ENCODE data around the gene SLC9A3. TPM values are rescaled to one million over a fixed set of nuclear protein-coding genes. Genes with fewer than 3 reads are reported as not detected.
"Not testable (repeated sequence)": the region's sequence is repeated elsewhere in the genome, so short reads cannot be mapped to it uniquely, and the experiment has no call there.

SLC9A3 gene
- total RNA-seq, 4 donors from 2014 or later = 4.8 to 701 (median 183) TPM

DNA sequence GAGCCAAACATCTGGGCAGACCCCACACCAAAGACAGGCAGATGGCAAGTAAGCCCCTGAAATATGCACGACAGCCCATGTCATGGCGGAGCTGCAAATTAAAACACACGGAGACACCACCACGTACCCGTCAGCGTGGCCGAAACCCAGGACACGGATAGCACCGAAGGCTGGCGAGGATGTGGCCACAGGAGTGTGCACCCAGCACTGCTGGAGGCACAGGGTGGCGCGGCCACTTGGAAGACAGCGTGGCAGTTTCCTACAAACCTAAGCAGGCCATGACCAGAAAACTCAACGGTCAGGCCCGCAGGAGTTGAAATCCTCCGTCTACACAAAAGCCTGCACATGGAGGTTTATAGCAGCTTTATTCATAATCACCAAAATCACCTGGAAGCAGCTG is 12.8 kb downstream of the SLC9A3 start:
- H3K4me1 ChIP-seq = peaks cover 0 to 8% (median 4%) of the 10 kb centered on the region in 4 donors
- intact Hi-C loops (cut with DNase I; ENCODE audit: low total_unique reads) = no loop called here
- H3K27ac ChIP-seq = no peak overlapping the region
- peaks cover 9% of the 10 kb centered on the region for H3K27me3 ChIP-seq
- H3K4me3 ChIP-seq = no peak overlapping the region
- no peaks in the 10 kb centered on the region for H3K9me3 ChIP-seq
- H3K36me3 ChIP-seq = no peaks in the 10 kb centered on the region
- in situ Hi-C loops (cut with MboI; ENCODE audit: low pct_ligation_motif_present in 1 of 4, low pct_unique_long_range_greater_than_20kb in 1 of 4, low sequenced_read_pairs in 3 of 4) = no loop called here
- DNase-seq = no peak
- TF ChIP-seq POLR2AphosphoS5 (IDR thresholded peaks at IDR 0.05) (no peak), CTCF (IDR thresholded peaks at IDR 0.05) (no peak), EP300 (IDR thresholded peaks at IDR 0.05; ENCODE audit: low read depth) (no peak), POLR2A (IDR thresholded peaks at IDR 0.05) (no peak)
- WGBS, 2 donors (ENCODE audit: low coverage in 1 of 2) = 89% methylated on average over 16 of the region's 16 CpGs; no CpG with 5 or more reads in 1 of the 2 donors

DNA sequence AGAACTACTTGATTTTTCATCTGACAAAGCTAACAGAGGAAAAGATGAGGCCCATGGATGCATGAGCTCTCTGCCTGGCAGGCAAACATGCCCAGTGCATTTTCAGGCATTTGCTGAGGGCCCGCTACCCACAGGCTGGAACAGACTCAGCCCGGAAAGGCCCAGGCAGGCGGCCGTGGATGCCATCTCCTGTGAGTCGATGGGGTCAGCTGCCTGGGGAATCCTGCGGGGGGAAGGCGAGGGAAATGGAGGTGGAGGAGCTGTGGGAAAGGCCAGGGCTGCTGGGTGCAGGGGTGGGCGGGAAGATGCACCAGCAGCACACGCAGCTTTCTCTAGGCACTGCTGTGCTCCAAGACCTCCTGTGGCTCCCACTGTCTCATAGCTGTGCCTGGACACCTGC is 13.7 kb downstream of the SLC9A3 start:
- Histone ChIP-seq H3K27ac (no peak overlapping the region), H3K9me3 (no peaks in the 10 kb centered on the region), H3K36me3 (no peaks in the 10 kb centered on the region), H3K4me3 (no peak overlapping the region), H3K4me1 (peaks cover 0 to 8% (median 4%) of the 10 kb centered on the region in 4 donors), H3K27me3 (peaks cover 14% of the 10 kb centered on the region)
- 95% methylated on average over 9 of the region's 9 CpGs; no CpG with 5 or more reads in 1 of the 2 donors for WGBS, 2 donors (ENCODE audit: low coverage in 1 of 2)
- no peak for DNase-seq
- intact Hi-C loops (cut with DNase I; ENCODE audit: low total_unique reads) (no loop called here), in situ Hi-C loops (cut with MboI; ENCODE audit: low pct_ligation_motif_present in 1 of 4, low pct_unique_long_range_greater_than_20kb in 1 of 4, low sequenced_read_pairs in 3 of 4) (no loop called here)
- no peak for TF ChIP-seq POLR2A (IDR thresholded peaks at IDR 0.05)
- no peak for TF ChIP-seq EP300 (IDR thresholded peaks at IDR 0.05; ENCODE audit: low read depth)
- TF ChIP-seq CTCF (IDR thresholded peaks at IDR 0.05) = no peak
- no peak for TF ChIP-seq POLR2AphosphoS5 (IDR thresholded peaks at IDR 0.05)

GRCh38 chr5:509611-510185 is 14.6 kb downstream of the SLC9A3 start:
- Histone ChIP-seq H3K4me1 (peaks cover 0 to 4% (median under 1%) of the 10 kb centered on the region in 4 donors), H3K4me3 (no peak overlapping the region), H3K9me3 (no peaks in the 10 kb centered on the region), H3K36me3 (no peaks in the 10 kb centered on the region), H3K27me3 (peaks cover 17% of the 10 kb centered on the region), H3K27ac (no peak overlapping the region)
- TF ChIP-seq EP300 (IDR thresholded peaks at IDR 0.05; ENCODE audit: low read depth) (no peak), POLR2A (IDR thresholded peaks at IDR 0.05) (no peak), CTCF (IDR thresholded peaks at IDR 0.05) (no peak), POLR2AphosphoS5 (IDR thresholded peaks at IDR 0.05) (no peak)
- intact Hi-C loops (cut with DNase I; ENCODE audit: low total_unique reads) = no loop called here
- in situ Hi-C loops (cut with MboI; ENCODE audit: low pct_ligation_motif_present in 1 of 4, low pct_unique_long_range_greater_than_20kb in 1 of 4, low sequenced_read_pairs in 3 of 4) = no loop called here
- no peak for DNase-seq
- WGBS, 2 donors (ENCODE audit: low coverage in 1 of 2) = 80 to 89% methylated on average over 4 to 22 of the region's 22 CpGs

- H3K9me3 ChIP-seq; DNase-seq; H3K4me3 ChIP-seq; intact Hi-C loops (cut with DNase I; ENCODE audit: low total_unique reads); H3K27ac ChIP-seq; H3K36me3 ChIP-seq; H3K4me1 ChIP-seq; in situ Hi-C loops (cut with MboI; ENCODE audit: low pct_ligation_motif_present in 1 of 4, low pct_unique_long_range_greater_than_20kb in 1 of 4, low sequenced_read_pairs in 3 of 4): not testable (repeated sequence)
- WGBS, 2 donors (ENCODE audit: low coverage in 1 of 2) = 93 to 95% methylated on average over 12 to 42 of the region's 42 CpGs
- peaks cover 20% of the 10 kb centered on the region for H3K27me3 ChIP-seq
Measured at GRCh38 chr5:507986-508575, 16.2 kb downstream of the SLC9A3 start.

Measured in transverse colon (tissue), 4 donors.